ENCODE measurements around the gene GFOD1. TPM values are rescaled to one million over a fixed set of nuclear protein-coding genes. Genes with fewer than 3 reads are reported as not detected.
A peak's percentile ranks its signal among the peaks of the same experiment; 100 is the strongest.

GFOD1 gene
- total and polyA plus RNA-seq, 10 donors = 3.4 to 54.0 (median 32.5) TPM

DNA sequence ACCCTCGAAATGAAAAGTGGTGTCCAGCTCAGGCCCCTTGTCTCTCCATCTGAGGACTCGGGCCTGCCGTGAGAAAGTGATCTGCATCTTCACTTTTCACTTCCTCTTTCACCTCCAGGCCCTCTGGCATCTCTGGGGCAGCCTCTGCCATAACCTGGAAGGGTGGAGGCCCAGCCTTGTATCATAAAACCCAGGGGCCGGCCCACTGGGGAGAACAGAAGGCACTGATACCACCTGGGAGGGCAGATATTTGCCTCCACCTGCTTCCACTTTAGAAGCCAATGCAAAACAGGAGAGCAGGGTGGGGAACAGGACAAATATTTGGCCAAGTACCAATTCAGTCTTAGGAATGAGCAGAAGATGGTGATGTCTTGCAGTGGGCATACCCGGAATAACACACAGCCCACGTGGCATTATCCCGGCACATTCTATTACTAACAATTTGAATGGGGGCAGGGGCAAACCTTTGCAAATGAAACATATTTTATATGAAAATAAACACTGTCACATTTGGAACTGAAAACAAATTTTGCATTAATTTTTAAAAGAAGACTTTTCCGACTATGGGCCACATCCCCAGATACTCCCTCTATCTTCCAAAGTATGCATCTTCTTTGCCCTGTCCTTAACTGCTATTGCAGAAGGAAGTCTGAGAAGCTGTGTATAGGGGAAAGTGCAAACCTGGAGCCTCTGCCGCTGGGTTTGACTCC, 89.9 kb downstream of the GFOD1 start:
- H3K4me3 ChIP-seq = no peak overlapping the region
- DNase-seq = peak; percentile 88
- TF ChIP-seq CTCF (IDR thresholded peaks at IDR 0.05 in 8 of 11, conservative IDR thresholded peaks at IDR 0.05 in 3 of 11) (no peak), POLR2AphosphoS5 (IDR thresholded peaks at IDR 0.05) (peak in 2 of 3 donors; percentile 43 to 59), POLR2A (IDR thresholded peaks at IDR 0.05) (no peak)
- WGBS, 5 donors = 43 to 61% (median 50%) methylated on average over 9 of the region's 9 CpGs
- H3K4me1 ChIP-seq = peaks cover 26 to 66% (median 41%) of the 10 kb centered on the region in 6 donors
- peak overlapping the region in 7 of 8 donors; percentile 60 to 87 (median 76) for H3K27ac ChIP-seq
- H3K27me3 ChIP-seq (replicated peaks in 1 of 7) = no peaks in the 10 kb centered on the region
- no peaks in the 10 kb centered on the region for H3K36me3 ChIP-seq
- intact Hi-C loops (cut with DNase I; ENCODE audit: low total_unique reads) = no loop called here
- no peaks in the 10 kb centered on the region for H3K9me3 ChIP-seq

GRCh38 chr6:13396241-13396792, 91.1 kb downstream of the GFOD1 start:
- DNase-seq = no peak
- H3K27ac ChIP-seq = peak overlapping the region; percentile 5 to 87 (median 76)

DNA sequence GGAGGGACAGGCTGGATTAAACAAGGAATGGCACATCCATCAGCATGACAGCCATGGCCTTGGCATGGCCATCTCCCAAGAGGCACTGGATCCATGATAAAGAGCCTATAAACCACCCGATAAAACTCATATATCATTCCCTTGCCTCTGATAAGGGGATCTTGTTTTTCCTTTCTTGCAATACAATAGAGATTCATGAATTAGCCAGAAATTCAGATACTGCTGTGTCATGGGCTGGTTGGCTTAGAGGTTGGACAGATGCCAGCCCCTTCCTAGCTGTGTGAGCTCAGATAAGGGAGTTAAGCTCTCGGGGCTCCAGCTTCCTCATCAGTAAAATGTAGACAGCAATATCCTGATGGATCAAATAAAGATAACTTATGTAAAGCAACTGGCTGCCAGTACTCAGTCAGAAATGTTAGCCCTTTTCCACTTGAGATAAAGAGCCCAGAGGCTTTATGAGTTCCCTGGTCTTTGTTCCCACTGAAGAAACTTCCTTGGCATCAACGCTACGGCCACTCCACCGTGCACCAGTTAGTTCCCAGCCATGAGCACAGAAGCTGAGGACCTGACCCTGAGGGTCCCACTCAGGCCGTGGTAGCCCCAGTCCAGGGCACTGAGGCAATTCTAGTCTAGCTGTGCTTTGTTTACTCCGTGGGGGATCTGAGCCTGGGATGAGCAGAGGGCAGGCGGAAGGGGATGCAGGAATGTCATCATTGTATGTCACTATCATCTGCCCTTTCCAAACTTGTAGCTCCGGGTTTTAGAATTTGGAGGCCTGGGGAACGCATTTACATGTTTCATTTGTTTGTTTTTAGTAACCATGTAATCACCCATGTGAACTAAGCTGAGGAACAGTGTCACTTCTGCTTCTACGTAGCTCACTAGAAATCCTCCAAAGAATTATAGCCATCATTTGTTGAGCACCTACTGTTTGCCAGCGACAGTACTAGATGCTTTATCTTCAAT, 91.8 kb downstream of the GFOD1 start:
- TF ChIP-seq POLR2A (IDR thresholded peaks at IDR 0.05) (no peak), POLR2AphosphoS5 (IDR thresholded peaks at IDR 0.05) (peak in 2 of 3 donors; percentile 39 to 75), CTCF (IDR thresholded peaks at IDR 0.05 in 8 of 11, conservative IDR thresholded peaks at IDR 0.05 in 3 of 11) (no peak)
- Histone ChIP-seq H3K27ac (peak overlapping the region; percentile 5 to 87 (median 76)), H3K9me3 (no peaks in the 10 kb centered on the region), H3K36me3 (no peaks in the 10 kb centered on the region), H3K27me3 (replicated peaks in 1 of 7) (no peaks in the 10 kb centered on the region), H3K4me1 (peaks cover 25 to 77% (median 46%) of the 10 kb centered on the region in 6 donors), H3K4me3 (peak overlapping the region in 1 of 8 donors; percentile 43)
- intact Hi-C loops (cut with DNase I; ENCODE audit: low total_unique reads) = no loop called here
- DNase-seq = no peak
- WGBS, 5 donors = 32 to 44% (median 44%) methylated on average over 12 of the region's 12 CpGs

More at GRCh38 chr6:13396241-13396792, 91.1 kb downstream of the GFOD1 start:
- intact Hi-C loops (cut with DNase I; ENCODE audit: low total_unique reads) = no loop called here
- Histone ChIP-seq H3K4me3 (no peak overlapping the region), H3K27me3 (replicated peaks in 1 of 7) (no peaks in the 10 kb centered on the region), H3K9me3 (no peaks in the 10 kb centered on the region), H3K36me3 (no peaks in the 10 kb centered on the region), H3K4me1 (peaks cover 26 to 77% (median 43%) of the 10 kb centered on the region in 6 donors)
- whole genome bisulfite sequencing, 5 donors = 92 to 99% (median 96%) methylated on average over 3 of the region's 3 CpGs
- TF ChIP-seq CTCF (IDR thresholded peaks at IDR 0.05 in 8 of 11, conservative IDR thresholded peaks at IDR 0.05 in 3 of 11) (no peak), POLR2AphosphoS5 (IDR thresholded peaks at IDR 0.05) (no peak), POLR2A (IDR thresholded peaks at IDR 0.05) (no peak)
